Measurements from ENCODE around the gene ADCY1. TPM values are rescaled to one million over a fixed set of nuclear protein-coding genes. Genes with fewer than 3 reads are reported as not detected.

ADCY1 gene
- total RNA-seq, 2 experiments from 2014 or later: 0.02 to 0.07 TPM

DNA sequence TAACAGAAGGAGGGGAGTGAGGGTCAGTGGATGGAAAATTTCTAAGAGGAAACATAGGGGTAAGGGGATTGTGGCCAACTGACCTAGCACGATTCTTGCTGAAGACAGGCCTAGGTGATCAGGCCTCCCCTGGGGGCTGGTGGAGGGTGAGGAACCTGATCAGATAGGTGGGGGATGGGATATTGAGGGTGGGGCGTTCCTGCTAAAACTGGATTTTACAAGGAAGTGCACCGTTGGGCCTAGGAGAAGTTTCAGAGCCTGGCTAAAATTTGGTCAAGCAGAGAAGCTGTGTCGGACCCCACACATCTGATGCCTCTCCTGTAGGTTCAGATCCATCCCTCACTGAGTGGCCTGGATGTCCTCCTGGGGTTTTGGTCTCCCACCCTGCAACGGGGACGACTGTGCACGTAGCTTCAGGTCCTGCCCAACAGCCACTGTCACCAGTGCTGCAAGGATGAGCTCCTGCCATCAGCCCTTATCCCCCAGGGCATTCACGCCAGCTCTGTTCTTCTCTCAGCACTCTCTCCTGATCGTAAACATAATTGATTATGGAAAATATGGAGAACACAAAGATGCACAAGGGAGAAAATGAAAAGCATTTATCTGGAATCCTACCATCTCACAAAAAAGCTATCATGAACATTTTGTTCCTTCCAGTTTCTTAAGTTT is 89.9 kb downstream of the ADCY1 start:
- CTCF ChIA-PET: interaction anchor here (0.5 to 1.2 kb wide), 5 partner anchors 9 to 394 kb away, joined by 3 to 4 read pairs (median 3); no protein-coding TSS in a partner anchor
- no peak overlapping the region for H3K27ac Mint-ChIP-seq
- H3K9me3 Mint-ChIP-seq: peaks cover 4% of the 10 kb centered on the region
- intact Hi-C loops (cut with micrococcal nuclease): no loop called here
- POLR2A ChIA-PET: no interaction called here
- H3K4me1 Mint-ChIP-seq (ENCODE audit: low read depth): no peaks in the 10 kb centered on the region
- DNase-seq (no peak), ATAC-seq (no peak)
- TF ChIP-seq, protein P1, sequence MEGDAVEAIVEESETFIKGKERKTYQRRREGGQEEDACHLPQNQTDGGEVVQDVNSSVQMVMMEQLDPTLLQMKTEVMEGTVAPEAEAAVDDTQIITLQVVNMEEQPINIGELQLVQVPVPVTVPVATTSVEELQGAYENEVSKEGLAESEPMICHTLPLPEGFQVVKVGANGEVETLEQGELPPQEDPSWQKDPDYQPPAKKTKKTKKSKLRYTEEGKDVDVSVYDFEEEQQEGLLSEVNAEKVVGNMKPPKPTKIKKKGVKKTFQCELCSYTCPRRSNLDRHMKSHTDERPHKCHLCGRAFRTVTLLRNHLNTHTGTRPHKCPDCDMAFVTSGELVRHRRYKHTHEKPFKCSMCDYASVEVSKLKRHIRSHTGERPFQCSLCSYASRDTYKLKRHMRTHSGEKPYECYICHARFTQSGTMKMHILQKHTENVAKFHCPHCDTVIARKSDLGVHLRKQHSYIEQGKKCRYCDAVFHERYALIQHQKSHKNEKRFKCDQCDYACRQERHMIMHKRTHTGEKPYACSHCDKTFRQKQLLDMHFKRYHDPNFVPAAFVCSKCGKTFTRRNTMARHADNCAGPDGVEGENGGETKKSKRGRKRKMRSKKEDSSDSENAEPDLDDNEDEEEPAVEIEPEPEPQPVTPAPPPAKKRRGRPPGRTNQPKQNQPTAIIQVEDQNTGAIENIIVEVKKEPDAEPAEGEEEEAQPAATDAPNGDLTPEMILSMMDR (IDR thresholded peaks at IDR 0.05): no peak
- H3K36me3 Mint-ChIP-seq (ENCODE audit: low read depth): no peaks in the 10 kb centered on the region
- H3K27me3 Mint-ChIP-seq: peaks cover 2% of the 10 kb centered on the region
- H3K4me3 Mint-ChIP-seq: no peak overlapping the region

DNA sequence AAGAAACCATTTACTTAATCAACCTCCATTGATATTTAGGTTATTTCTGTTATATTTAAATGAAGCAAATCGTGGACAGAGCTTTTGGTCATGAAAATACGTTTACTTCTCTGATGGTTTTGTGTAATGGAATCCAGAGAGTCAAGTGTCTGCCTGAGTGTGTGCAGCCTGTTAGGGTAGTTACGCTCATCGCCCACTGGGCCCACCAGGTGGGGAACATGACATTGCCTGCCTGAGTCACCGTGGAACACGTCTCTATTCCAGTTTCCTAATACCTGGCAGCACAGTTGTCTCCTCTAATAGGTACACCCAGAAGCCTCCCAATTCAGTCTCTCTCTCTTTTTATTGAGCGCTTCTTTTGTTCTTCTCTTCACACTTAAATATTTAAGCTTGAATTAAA is 91.0 kb downstream of the ADCY1 start:
- ChIA-PET CTCF (no interaction called here), POLR2A (no interaction called here)
- H3K9me3 Mint-ChIP-seq: peaks cover 4% of the 10 kb centered on the region
- no peak overlapping the region for H3K27ac Mint-ChIP-seq
- peaks cover 2% of the 10 kb centered on the region for H3K27me3 Mint-ChIP-seq
- H3K36me3 Mint-ChIP-seq (ENCODE audit: low read depth): no peaks in the 10 kb centered on the region
- TF ChIP-seq, protein P1 (IDR thresholded peaks at IDR 0.05): no peak
- DNase-seq: no peak
- no peak for ATAC-seq
- no peak overlapping the region for H3K4me3 Mint-ChIP-seq
- intact Hi-C loops (cut with micrococcal nuclease): no loop called here
- no peaks in the 10 kb centered on the region for H3K4me1 Mint-ChIP-seq (ENCODE audit: low read depth)

GRCh38 chr7:45670227-45670626 is 96.1 kb downstream of the ADCY1 start:
- ChIA-PET POLR2A (no interaction called here), CTCF (no interaction called here)
- intact Hi-C loops (cut with micrococcal nuclease): no loop called here
- Mint-ChIP-seq H3K4me1 (ENCODE audit: low read depth) (no peaks in the 10 kb centered on the region), H3K27me3 (peaks cover 2% of the 10 kb centered on the region), H3K9me3 (peaks cover 7% of the 10 kb centered on the region), H3K4me3 (no peak overlapping the region), H3K27ac (no peak overlapping the region), H3K36me3 (ENCODE audit: low read depth) (no peaks in the 10 kb centered on the region)
- no peak for DNase-seq
- no peak for ATAC-seq
- TF ChIP-seq, protein P1 (IDR thresholded peaks at IDR 0.05): no peak

GRCh38 chr7:45670717-45671116 is 96.5 kb downstream of the ADCY1 start:
- Mint-ChIP-seq H3K9me3 (peaks cover 7% of the 10 kb centered on the region), H3K27me3 (peaks cover 2% of the 10 kb centered on the region), H3K4me3 (no peak overlapping the region), H3K4me1 (ENCODE audit: low read depth) (no peaks in the 10 kb centered on the region), H3K36me3 (ENCODE audit: low read depth) (no peaks in the 10 kb centered on the region), H3K27ac (no peak overlapping the region)
- DNase-seq (no peak), ATAC-seq (no peak)
- TF ChIP-seq, protein P1 (IDR thresholded peaks at IDR 0.05): no peak
- POLR2A ChIA-PET: no interaction called here
- CTCF ChIA-PET: no interaction called here
- intact Hi-C loops (cut with micrococcal nuclease): no loop called here

DNA sequence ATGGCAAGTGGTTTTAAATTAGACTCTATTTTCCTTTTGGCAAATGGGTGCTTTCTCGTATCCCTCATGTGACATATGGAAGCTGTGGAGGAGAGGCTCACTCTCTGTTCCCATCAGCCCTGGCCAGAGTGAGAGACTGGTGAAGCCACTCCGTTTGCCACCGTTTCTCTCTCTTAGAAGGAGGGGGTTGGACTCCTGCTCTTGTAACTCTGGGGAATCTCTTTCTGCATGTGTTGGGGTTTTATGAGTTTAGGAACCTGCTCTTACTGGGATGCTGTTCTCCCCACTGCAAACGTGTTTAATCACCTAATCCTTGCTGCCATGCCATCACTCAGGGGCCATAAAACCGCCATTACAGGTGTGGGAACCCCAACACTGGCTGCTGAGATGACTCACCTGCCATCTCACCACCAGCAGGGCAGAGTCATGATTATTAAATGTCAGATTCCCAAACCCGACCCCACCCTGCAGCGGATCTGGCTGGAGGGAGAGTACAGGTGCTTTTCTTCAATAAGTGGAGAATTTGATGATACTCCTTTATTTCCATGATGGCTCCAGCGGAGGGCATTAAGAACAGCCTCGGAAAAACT is 103.2 kb downstream of the ADCY1 start:
- CTCF ChIA-PET: no interaction called here
- POLR2A ChIA-PET: no interaction called here
- intact Hi-C loops (cut with micrococcal nuclease): no loop called here
- Mint-ChIP-seq H3K9me3 (peaks cover 3% of the 10 kb centered on the region), H3K36me3 (ENCODE audit: low read depth) (no peaks in the 10 kb centered on the region), H3K27me3 (peaks cover 15% of the 10 kb centered on the region), H3K4me1 (ENCODE audit: low read depth) (no peaks in the 10 kb centered on the region), H3K4me3 (no peak overlapping the region), H3K27ac (no peak overlapping the region)
- ATAC-seq (no peak), DNase-seq (no peak)
- TF ChIP-seq, protein P1 (IDR thresholded peaks at IDR 0.05): no peak
